Endothelial cell of umbilical vein (primary cell): ENCODE data around the gene CEP72. TPM values are rescaled to one million over a fixed set of nuclear protein-coding genes. Genes with fewer than 3 reads are reported as not detected.
"Not testable (repeated sequence)": the region's sequence is repeated elsewhere in the genome, so short reads cannot be mapped to it uniquely, and the experiment has no call there.

Experiments used
- BruUV-seq: library from RNA; stranded (reverse); fragments of 400-500 nt; replicated peaks from 2 replicates; lab custom pipeline; 2021; lab: Mats Ljungman, UMichigan
- CTCF ChIA-PET: fragments of 300-600, 350-600 bp; sonication (Branson Sonifier 250); formaldehyde crosslinking; loops from one replicate; lab custom pipeline; 2021; ENCODE audit warnings: antibody characterized with exemption, inconsistent platforms; lab: Charles Lee
- POLR2A ChIA-PET: fragments of 300-600, 350-600 bp; sonication (Branson Sonifier 250); formaldehyde crosslinking; loops from one replicate; lab custom pipeline; 2021; ENCODE audit warnings: antibody characterized with exemption, inconsistent platforms; lab: Charles Lee
- DNase-seq: peaks from one replicate; pipeline ENCODE4 v3.0.0-alpha.2; 2011; ENCODE audit warnings: low read depth, low spot score
- FAIRE-seq: peaks from 2 replicates; lab custom pipeline; 2011; peaks lifted over from hg19 to GRCh38; lab: Jason Lieb, UNC
- H2AFZ ChIP-seq: 2 replicates; pipeline ENCODE4 v1.6.0; 2012; ENCODE audit warnings: low read depth, low read length, control low read depth, inconsistent platforms
- H3K27ac ChIP-seq: 2 replicates; pipeline ENCODE4 v1.5.1; 2011; ENCODE audit warnings: low read depth, mild to moderate bottlenecking, control low read depth, low read length, moderate library complexity; ENCODE audit not compliant: insufficient read depth
- H3K27me3 ChIP-seq, 2 experiments: 2 replicates each; pipeline versions ENCODE4 v1.6.0 to v1.6.1; 2011; ENCODE audit warnings: low read length in 2 of 2, mixed read lengths in 1 of 2; ENCODE audit not compliant: control insufficient read depth in 2 of 2, insufficient read depth in 2 of 2
- H3K36me3 ChIP-seq, 2 experiments: 2 replicates in 1 of 2; 3 replicates in 1 of 2; pipeline ENCODE4 v1.5.1; 2011; ENCODE audit warnings: low read length in 2 of 2, mild to moderate bottlenecking in 1 of 2, moderate library complexity in 1 of 2; ENCODE audit not compliant: control insufficient read depth in 2 of 2, insufficient read depth in 2 of 2; ENCODE audit errors: extremely low read depth in 1 of 2
- H3K4me1 ChIP-seq: 3 replicates; pipeline ENCODE4 v1.5.1; 2011; ENCODE audit warnings: mild to moderate bottlenecking, low read length; ENCODE audit not compliant: control insufficient read depth, insufficient read depth; ENCODE audit errors: extremely low read depth
- H3K4me2 ChIP-seq: 2 replicates; pipeline ENCODE4 v1.6.1; 2011; ENCODE audit warnings: low read length, control low read depth, mixed read lengths; ENCODE audit not compliant: insufficient read depth
- H3K4me3 ChIP-seq, 3 experiments: fragments of 200-600 bp in 1 of 3; sonication (generic), shearing (Covaris generic) in 1 of 3; replicated peaks in 1 of 3; 2 replicates each; pipeline ENCODE4 v1.5.1; 2011 to 2016; ENCODE audit warnings: control low read depth in 3 of 3, low read length in 3 of 3, mild to moderate bottlenecking in 2 of 3, inconsistent platforms in 1 of 3, low read depth in 1 of 3, moderate library complexity in 1 of 3; ENCODE audit not compliant: insufficient read depth in 1 of 3
- H3K79me2 ChIP-seq: 2 replicates; pipeline ENCODE4 v1.6.0; 2012; ENCODE audit warnings: low read length, inconsistent platforms; ENCODE audit not compliant: control insufficient read depth, insufficient read depth
- H3K9ac ChIP-seq: replicated peaks from 2 replicates; pipeline ENCODE3; 2011; ENCODE audit warnings: low read length, control low read depth; ENCODE audit not compliant: insufficient read depth; ENCODE audit errors: extremely low read depth
- H3K9me1 ChIP-seq: replicated peaks from 3 replicates; pipeline ENCODE4 v1.6.0; 2011; ENCODE audit warnings: mild to moderate bottlenecking, low read length; ENCODE audit not compliant: control insufficient read depth, insufficient read depth; ENCODE audit errors: extremely low read depth
- H3K9me3 ChIP-seq: replicated peaks from 2 replicates; pipeline ENCODE4 v1.5.1; 2012; ENCODE audit warnings: low read length, inconsistent platforms; ENCODE audit not compliant: control insufficient read depth, insufficient read depth
- H4K20me1 ChIP-seq: replicated peaks from 2 replicates; pipeline ENCODE3; 2011; ENCODE audit warnings: mild to moderate bottlenecking, low read length; ENCODE audit not compliant: control insufficient read depth, insufficient read depth; ENCODE audit errors: extremely low read depth
- dilution Hi-C: fragments of 300-500 bp; cut with MboI; formaldehyde crosslinking; loops from one replicate; pipeline ENCODE4 v1.15.0; 2019; ENCODE audit warnings: low sequenced_read_pairs; ENCODE audit not compliant: extremely low pct_ligation_motif_present
- intact Hi-C: fragments of 100-400 bp; cut with micrococcal nuclease; formaldehyde crosslinking; loops from one replicate; pipeline ENCODE4 v1.10.0; 2022
- polyA plus RNA-seq, 4 experiments: library from polyadenylated mRNA; depleted of rRNA in 3 of 4; stranded (reverse) in 3 of 4; unstranded in 1 of 4; fragments of >200 nt; gene quantifications; 2 replicates each; pipeline versions ENCODE4 v1.2.1 to v1.2.3, GENCODE V29; 2011 to 2012; ENCODE audit warnings: missing spikeins in 1 of 4
- total RNA-seq: library from RNA; stranded (reverse); gene quantifications from 2 replicates; pipeline ENCODE4 v1.2.3, GENCODE V29; 2021

CEP72 gene
- total and polyA plus RNA-seq, 2 donors (not counting 3 experiments of a cell fraction or from before 2014, with no cell fraction given) = 2.9 to 9.5 TPM

- H3K27me3 ChIP-seq, H3K79me2 ChIP-seq, FAIRE-seq, H3K4me3 ChIP-seq, H3K36me3 ChIP-seq, H2AFZ ChIP-seq, H4K20me1 ChIP-seq, DNase-seq, BruUV-seq, H3K9me1 ChIP-seq, H3K4me2 ChIP-seq, H3K9me3 ChIP-seq, H3K27ac ChIP-seq, H3K4me1 ChIP-seq, POLR2A ChIA-PET, H3K9ac ChIP-seq, dilution Hi-C loops: not testable (repeated sequence)
- CTCF ChIA-PET = interaction anchor here (0.6 kb wide), 1 partner anchor 10 kb away, joined by 3 read pairs; no protein-coding TSS in a partner anchor
- intact Hi-C loops = loop anchor here (10.0 kb wide), 1 partner anchor 365 kb away; no protein-coding TSS in a partner anchor
These were observed 67.2 kb downstream of the CEP72 start for GRCh38 chr5:679166-679895.

- FAIRE-seq, H3K4me3 ChIP-seq, H3K9ac ChIP-seq, H3K27ac ChIP-seq, POLR2A ChIA-PET, H3K36me3 ChIP-seq, H4K20me1 ChIP-seq, H3K4me1 ChIP-seq, H3K4me2 ChIP-seq, H3K79me2 ChIP-seq, H3K9me1 ChIP-seq, DNase-seq, dilution Hi-C loops, intact Hi-C loops, H3K27me3 ChIP-seq, BruUV-seq, H2AFZ ChIP-seq, CTCF ChIA-PET, H3K9me3 ChIP-seq: not testable (repeated sequence)
These were observed 68.1 kb downstream of the CEP72 start for GRCh38 chr5:680118-680795.

GRCh38 chr5:680836-681235 lies 68.7 kb downstream of the CEP72 start:
- CTCF ChIA-PET, H3K9me3 ChIP-seq, H3K27ac ChIP-seq, H2AFZ ChIP-seq, H3K27me3 ChIP-seq, POLR2A ChIA-PET, intact Hi-C loops, H3K4me1 ChIP-seq, FAIRE-seq, H3K4me3 ChIP-seq, H3K36me3 ChIP-seq, DNase-seq, dilution Hi-C loops, H4K20me1 ChIP-seq, H3K9ac ChIP-seq, H3K4me2 ChIP-seq, BruUV-seq, H3K79me2 ChIP-seq, H3K9me1 ChIP-seq: not testable (repeated sequence)
